ENCODE results near the gene ARMH2.
A peak's percentile ranks its signal among the peaks of the same experiment; 100 is the strongest.

Gene ARMH2

GRCh38 chr6:24798740-24799540 is at the start of gene ARMH2:
Gene ARMH2, minus strand, starts transcription at chr6:24798917. Its CDS starts 60 bp downstream, at chr6:24798857.
- no peak for DNase-seq

GRCh38 chr6:24848461-24848860 is 49.7 kb upstream of the ARMH2 start:
- no peak for DNase-seq

- DNase-seq, result no peak
Measured at GRCh38 chr6:24847402-24847801, 48.7 kb upstream of the ARMH2 start.

- DNase-seq, result no peak
Measured at GRCh38 chr6:24845578-24845977, 46.9 kb upstream of the ARMH2 start.

- no peak for DNase-seq
Measured at GRCh38 chr6:24844903-24845302, 46.2 kb upstream of the ARMH2 start.

- no peak for DNase-seq
Measured at GRCh38 chr6:24844061-24844460, 45.3 kb upstream of the ARMH2 start.

- DNase-seq, result peak; percentile 37
Measured at GRCh38 chr6:24840187-24840586, 41.5 kb upstream of the ARMH2 start.

- no peak for DNase-seq
Measured at GRCh38 chr6:24838994-24839393, 40.3 kb upstream of the ARMH2 start.

GRCh38 chr6:24838081-24838480 is 39.4 kb upstream of the ARMH2 start:
- DNase-seq, result no peak

GRCh38 chr6:24836109-24836508 is 37.4 kb upstream of the ARMH2 start:
- DNase-seq, result no peak

- no peak for DNase-seq
Measured at GRCh38 chr6:24833711-24834386, 35.1 kb upstream of the ARMH2 start.

GRCh38 chr6:24832794-24833193 is 34.1 kb upstream of the ARMH2 start:
- no peak for DNase-seq

GRCh38 chr6:24831771-24832716 is 33.3 kb upstream of the ARMH2 start:
- no peak for DNase-seq

- no peak for DNase-seq
Measured at GRCh38 chr6:24829657-24830056, 30.9 kb upstream of the ARMH2 start.

GRCh38 chr6:24827970-24828369 is 29.3 kb upstream of the ARMH2 start:
- DNase-seq, result no peak

GRCh38 chr6:24827162-24827561 is 28.4 kb upstream of the ARMH2 start:
- DNase-seq, result no peak

- no peak for DNase-seq
Measured at GRCh38 chr6:24825130-24825630, 26.5 kb upstream of the ARMH2 start.

- no peak for DNase-seq
Measured at GRCh38 chr6:24824142-24824938, 25.6 kb upstream of the ARMH2 start.

GRCh38 chr6:24823185-24823584 is 24.5 kb upstream of the ARMH2 start:
- DNase-seq, result no peak

GRCh38 chr6:24822696-24823095 is 24.0 kb upstream of the ARMH2 start:
- no peak for DNase-seq

GRCh38 chr6:24821860-24822444 is 23.2 kb upstream of the ARMH2 start:
- no peak for DNase-seq

- no peak for DNase-seq
Measured at GRCh38 chr6:24818346-24818745, 19.6 kb upstream of the ARMH2 start.

All from activated CD8-positive, alpha-beta memory T cell treated with anti-CD3 and anti-CD28 coated beads, Interleukin-2, amount 50 U/mL, for 48 hours (primary cell).